SK-N-SH treated with all-trans-retinoic acid at 6 μM for 48 hours (cell line): ENCODE data around the gene FKBP11.

Experiments used
- ARNTL ChIP-seq: fragments of 450-650 bp; formaldehyde crosslinking; IDR thresholded peaks from 2 replicates; pipeline ENCODE4 v1.5.0; 2020; ENCODE audit warnings: low read depth, mild to moderate bottlenecking, moderate library complexity, borderline replicate concordance
- BACH2 ChIP-seq: fragments of 250-450 bp; sonication (Bioruptor Pico); IDR thresholded peaks from 2 replicates; pipeline ENCODE4 v1.9.0; 2021; ENCODE audit warnings: mild to moderate bottlenecking, borderline replicate concordance
- CREB5 ChIP-seq: fragments of 250-450 bp; sonication (Bioruptor Pico); IDR thresholded peaks from 2 replicates; pipeline ENCODE4 v1.5.1; 2020; ENCODE audit warnings: low read depth, mild to moderate bottlenecking, moderate library complexity
- ISL1 ChIP-seq: fragments of 250-450 bp; sonication (Bioruptor Pico); IDR thresholded peaks from 2 replicates; pipeline ENCODE4 v2.1.2; 2022; ENCODE audit warnings: mild to moderate bottlenecking, moderate library complexity
- PATZ1 ChIP-seq: fragments of 250-450 bp; sonication (Bioruptor Pico); IDR thresholded peaks from 2 replicates; pipeline ENCODE4 v1.8.0; 2020; ENCODE audit warnings: mild to moderate bottlenecking, moderate library complexity, borderline replicate concordance
- POU6F1 ChIP-seq: fragments of 250-450 bp; sonication (Bioruptor Pico); IDR thresholded peaks from 2 replicates; pipeline ENCODE4 v1.8.0; 2021; ENCODE audit warnings: low read depth, mild to moderate bottlenecking, moderate library complexity, borderline replicate concordance
- PPARA ChIP-seq: fragments of 250-450 bp; sonication (Bioruptor Pico); IDR thresholded peaks from 2 replicates; pipeline ENCODE4 v1.5.0; 2020; ENCODE audit warnings: mild to moderate bottlenecking, borderline replicate concordance
- RARB ChIP-seq: fragments of 250-450 bp; sonication (Bioruptor Pico); IDR thresholded peaks from 2 replicates; pipeline ENCODE4 v1.8.0; 2021; ENCODE audit warnings: mild to moderate bottlenecking, moderate library complexity
- TCF4 ChIP-seq: fragments of 250-450 bp; sonication (Bioruptor Pico); IDR thresholded peaks from 2 replicates; pipeline ENCODE4 v1.8.0; 2021; ENCODE audit warnings: mild to moderate bottlenecking, moderate library complexity, borderline replicate concordance
- ZC3H10 ChIP-seq: fragments of 250-450 bp; sonication (Bioruptor Pico); IDR thresholded peaks from 2 replicates; pipeline ENCODE4 v1.5.1; 2021; ENCODE audit warnings: mild to moderate bottlenecking, moderate library complexity
- ZFP3 ChIP-seq: fragments of 250-450 bp; sonication (Bioruptor Pico); IDR thresholded peaks from 2 replicates; pipeline ENCODE4 v1.5.0; 2020; ENCODE audit warnings: mild to moderate bottlenecking, moderate library complexity
- ZFP30 ChIP-seq: fragments of 450-650 bp; formaldehyde crosslinking; IDR thresholded peaks from 2 replicates; pipeline ENCODE4 v1.5.0; 2022; ENCODE audit warnings: mild to moderate bottlenecking, moderate library complexity
- ZNF565 ChIP-seq: fragments of 450-650 bp; formaldehyde crosslinking; conservative IDR thresholded peaks from 2 replicates; pipeline ENCODE4 v1.5.0; 2020; ENCODE audit warnings: low read depth, mild to moderate bottlenecking, moderate library complexity
- ZNF70 ChIP-seq: fragments of 450-650 bp; formaldehyde crosslinking; IDR thresholded peaks from 2 replicates; pipeline ENCODE4 v1.5.0; 2020; ENCODE audit warnings: mild to moderate bottlenecking, moderate library complexity

DNA sequence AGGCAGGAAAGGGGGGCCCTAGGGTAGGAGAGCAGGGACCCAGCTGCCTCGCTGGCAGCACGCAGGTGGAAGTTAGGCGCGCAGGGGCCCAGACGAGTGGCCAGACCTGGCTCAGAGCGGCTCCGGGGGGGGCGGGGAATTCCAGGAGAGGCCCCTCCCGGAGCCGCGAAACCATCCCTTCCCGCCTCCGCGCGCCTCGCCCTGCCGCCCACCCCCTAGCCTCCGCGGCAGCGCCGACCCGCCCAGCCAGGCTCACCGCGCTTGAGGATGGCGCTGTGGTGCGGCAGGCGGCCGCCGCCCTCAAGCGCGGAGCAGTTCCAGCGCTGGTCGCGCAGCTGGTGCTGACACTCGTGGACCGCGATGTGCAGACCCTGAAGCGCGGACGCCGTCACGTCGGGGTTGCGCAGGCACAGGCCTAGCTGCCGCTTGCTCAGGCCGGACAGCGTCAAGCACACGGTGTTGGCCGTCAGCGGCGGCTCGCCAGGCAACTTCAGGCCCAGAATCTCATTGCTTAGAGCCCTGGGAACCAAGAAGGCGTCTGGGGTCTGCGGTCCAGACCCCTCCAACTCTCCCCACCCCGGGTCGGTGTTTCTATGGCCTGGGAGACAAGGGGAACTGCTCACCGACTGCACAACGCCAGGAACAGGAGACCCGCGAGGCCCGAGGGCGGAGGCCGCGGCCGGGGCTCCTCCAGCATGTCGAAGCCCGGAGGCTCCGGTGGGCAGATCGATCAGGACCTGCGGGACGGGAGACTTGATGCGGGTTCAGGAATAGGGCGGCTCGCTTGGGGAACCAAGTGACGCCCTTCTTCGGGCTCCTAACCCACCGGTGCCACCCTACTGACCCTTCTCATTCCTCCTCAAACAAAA lies 44.8 kb upstream of the FKBP11 start:
- TF ChIP-seq PATZ1 (CRISPR knock-in tag) = no peak
- TF ChIP-seq RARB = no peak
- TF ChIP-seq PPARA (CRISPR knock-in tag) = no peak
- TF ChIP-seq BACH2 (CRISPR knock-in tag) = no peak
- no peak for TF ChIP-seq ISL1 (CRISPR knock-in tag)
- TF ChIP-seq ZNF70 (CRISPR knock-in tag) = no peak
- no peak for TF ChIP-seq ZC3H10
- TF ChIP-seq ZFP30 = no peak
- TF ChIP-seq CREB5 (CRISPR knock-in tag) = no peak
- TF ChIP-seq POU6F1 (CRISPR knock-in tag) = no peak
- TF ChIP-seq ZNF565 (CRISPR knock-in tag) = no peak
- no peak for TF ChIP-seq ZFP3
- TF ChIP-seq TCF4 = no peak
- no peak for TF ChIP-seq ARNTL (CRISPR knock-in tag)
